CD4-positive, alpha-beta T cell treated with Interferon gamma for 1 hour (primary cell): ENCODE measurements around the gene CBLB.
A peak's percentile ranks its signal among the peaks of the same experiment; 100 is the strongest.

ENCODE experiments used
- DNase-seq: peaks from one replicate; pipeline ENCODE4 v3.0.0-alpha.2; 2020

The CBLB gene

GRCh38 chr3:105868742-105869530, at the start of gene CBLB:
Gene CBLB (minus strand): TSS chr3:105869012. CDS start chr3:105867577, 1,435 bp downstream.
- DNase-seq, result peak; percentile 87

GRCh38 chr3:105916767-105917166, 48.0 kb upstream of the CBLB start:
- no peak for DNase-seq

GRCh38 chr3:105915524-105915923, 46.7 kb upstream of the CBLB start:
- DNase-seq, result no peak

- DNase-seq, result no peak
Observed at GRCh38 chr3:105913616-105914015, 44.8 kb upstream of the CBLB start.

- DNase-seq, result no peak
Observed at GRCh38 chr3:105912891-105913290, 44.1 kb upstream of the CBLB start.

GRCh38 chr3:105911496-105911895, 42.7 kb upstream of the CBLB start:
- no peak for DNase-seq

- DNase-seq, result peak; percentile 1
Observed at GRCh38 chr3:105907777-105908176, 39.0 kb upstream of the CBLB start.

GRCh38 chr3:105906836-105907235, 38.0 kb upstream of the CBLB start:
- no peak for DNase-seq

GRCh38 chr3:105906345-105906744, 37.5 kb upstream of the CBLB start:
- DNase-seq, result no peak

- no peak for DNase-seq
Observed at GRCh38 chr3:105905328-105905727, 36.5 kb upstream of the CBLB start.

GRCh38 chr3:105904678-105905284, 36.0 kb upstream of the CBLB start:
- DNase-seq, result no peak

GRCh38 chr3:105904251-105904650, 35.4 kb upstream of the CBLB start:
- DNase-seq, result no peak

- DNase-seq, result no peak
Observed at GRCh38 chr3:105899516-105899915, 30.7 kb upstream of the CBLB start.

GRCh38 chr3:105891101-105891500, 22.3 kb upstream of the CBLB start:
- DNase-seq, result no peak

- no peak for DNase-seq
Observed at GRCh38 chr3:105888621-105889579, 20.1 kb upstream of the CBLB start.

GRCh38 chr3:105885256-105885655, 16.4 kb upstream of the CBLB start:
- DNase-seq, result no peak

GRCh38 chr3:105883798-105884377, 15.1 kb upstream of the CBLB start:
- DNase-seq, result no peak

GRCh38 chr3:105880681-105881290, 12.0 kb upstream of the CBLB start:
- DNase-seq, result no peak

GRCh38 chr3:105878061-105878460, 9.2 kb upstream of the CBLB start:
- DNase-seq, result no peak

- no peak for DNase-seq
Observed at GRCh38 chr3:105877336-105877910, 8.6 kb upstream of the CBLB start.

- peak; percentile 7 for DNase-seq
Observed at GRCh38 chr3:105876780-105877327, 8.0 kb upstream of the CBLB start.
